AG10803 (cell line): ENCODE data around the gene TMEM123.

Experiments
- DNase-seq: peaks from one replicate; pipeline ENCODE4 v3.0.0; 2010; ENCODE audit warnings: low read depth
- H3K4me3 ChIP-seq: 2 replicates; pipeline ENCODE4 v1.5.1; 2011; ENCODE audit warnings: mild to moderate bottlenecking, low read length, control low read depth
- CTCF ChIP-seq: conservative IDR thresholded peaks from 2 replicates; pipeline ENCODE4 v1.5.1; 2011; ENCODE audit warnings: mild to moderate bottlenecking, low read length, control low read depth, inconsistent platforms

The TMEM123 gene

DNA sequence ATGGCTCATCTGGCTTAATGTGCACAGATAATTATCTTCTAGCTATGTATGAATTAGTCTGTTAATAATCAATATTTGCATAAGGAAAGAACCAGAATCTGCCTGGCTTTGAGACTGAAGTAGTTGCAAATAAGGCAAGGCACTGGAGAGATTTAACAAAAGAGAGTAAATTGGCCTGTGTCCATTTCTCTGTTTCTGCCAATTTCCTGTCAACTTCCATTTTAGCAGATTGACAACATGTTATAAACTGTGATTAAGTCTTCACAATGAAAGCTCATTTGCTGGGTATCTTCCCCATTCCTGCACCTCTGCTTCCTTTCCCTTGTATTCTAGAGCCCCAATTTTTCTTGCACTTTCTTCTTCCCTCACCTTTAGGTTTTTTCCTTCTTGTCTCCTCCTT, 5.3 kb upstream of the TMEM123 start:
- no peak for DNase-seq
- TF ChIP-seq CTCF = no peak
- no peak overlapping the region for H3K4me3 ChIP-seq

GRCh38 chr11:102457056-102457677, 4.6 kb upstream of the TMEM123 start:
- DNase-seq = no peak
- TF ChIP-seq CTCF = no peak
- H3K4me3 ChIP-seq = no peak overlapping the region

- no peak for TF ChIP-seq CTCF
- no peak overlapping the region for H3K4me3 ChIP-seq
- DNase-seq = peak; percentile 66
These were observed 3.8 kb upstream of the TMEM123 start for GRCh38 chr11:102456381-102456780.

DNA sequence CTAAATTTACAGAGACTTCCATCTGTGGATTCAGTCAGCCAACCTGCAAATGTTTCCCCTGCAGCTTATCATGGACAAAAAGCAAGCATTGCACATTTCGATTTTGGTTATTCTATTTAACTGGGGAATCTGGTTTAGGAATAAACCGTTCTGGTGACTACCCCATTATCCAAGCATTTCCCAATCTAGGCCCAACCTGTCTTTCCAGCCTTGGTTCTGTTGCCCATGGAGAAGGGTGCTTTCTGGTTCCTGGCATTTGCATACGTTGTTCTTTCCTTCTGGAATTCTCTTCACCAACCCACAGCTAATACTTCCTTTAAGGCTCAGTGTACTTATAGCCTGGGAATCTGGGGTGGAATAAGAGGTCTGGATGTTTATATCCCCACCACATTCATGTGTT, 1.4 kb upstream of the TMEM123 start:
- no peak overlapping the region for H3K4me3 ChIP-seq
- TF ChIP-seq CTCF = no peak
- DNase-seq = no peak

- H3K4me3 ChIP-seq = peak overlapping the region; percentile 81
- no peak for TF ChIP-seq CTCF
- DNase-seq = no peak
These were observed 734 bp upstream of the TMEM123 start for GRCh38 chr11:102453302-102453695.

- peak; percentile 15; the same call in 1 of the 2 replicates for TF ChIP-seq CTCF
- DNase-seq = peak; percentile 38
- H3K4me3 ChIP-seq = peak overlapping the region; percentile 81
These were observed 694 bp downstream of the TMEM123 start for GRCh38 chr11:102451681-102452460.
